ENCODE results near the gene DDX25.

DNA sequence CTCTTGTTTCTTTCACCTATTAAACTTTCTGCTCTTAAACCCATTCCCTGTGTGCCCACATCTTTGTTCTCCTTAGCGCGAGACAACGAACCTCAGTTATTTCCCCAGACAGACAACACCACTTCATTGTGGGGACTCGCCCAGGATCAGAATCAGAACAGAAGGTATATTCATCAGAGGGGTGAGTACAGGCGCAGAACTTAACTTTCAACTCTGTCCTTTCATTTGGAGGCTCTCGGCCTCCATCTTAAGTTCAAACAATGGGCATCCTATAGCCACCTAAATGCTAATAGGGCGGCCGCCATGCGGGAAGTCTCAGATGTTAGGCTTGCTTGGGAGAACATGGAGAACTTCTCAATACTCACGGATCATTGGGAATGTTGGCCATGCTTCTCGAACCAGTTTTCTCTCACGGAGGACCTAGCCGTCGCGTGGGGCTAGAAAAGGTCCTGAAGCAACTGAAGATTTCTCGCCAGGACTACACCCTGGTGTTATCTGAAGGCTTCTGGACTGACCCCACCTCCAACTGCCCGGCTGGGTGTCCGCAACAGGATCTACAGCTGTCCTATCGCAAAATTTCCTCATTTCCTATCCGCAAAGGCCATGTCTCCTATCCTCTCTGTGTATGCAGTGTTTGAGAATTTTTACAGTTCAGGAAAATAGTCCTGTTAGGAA is 30.3 kb upstream of the DDX25 start:
- TF ChIP-seq, protein P1, sequence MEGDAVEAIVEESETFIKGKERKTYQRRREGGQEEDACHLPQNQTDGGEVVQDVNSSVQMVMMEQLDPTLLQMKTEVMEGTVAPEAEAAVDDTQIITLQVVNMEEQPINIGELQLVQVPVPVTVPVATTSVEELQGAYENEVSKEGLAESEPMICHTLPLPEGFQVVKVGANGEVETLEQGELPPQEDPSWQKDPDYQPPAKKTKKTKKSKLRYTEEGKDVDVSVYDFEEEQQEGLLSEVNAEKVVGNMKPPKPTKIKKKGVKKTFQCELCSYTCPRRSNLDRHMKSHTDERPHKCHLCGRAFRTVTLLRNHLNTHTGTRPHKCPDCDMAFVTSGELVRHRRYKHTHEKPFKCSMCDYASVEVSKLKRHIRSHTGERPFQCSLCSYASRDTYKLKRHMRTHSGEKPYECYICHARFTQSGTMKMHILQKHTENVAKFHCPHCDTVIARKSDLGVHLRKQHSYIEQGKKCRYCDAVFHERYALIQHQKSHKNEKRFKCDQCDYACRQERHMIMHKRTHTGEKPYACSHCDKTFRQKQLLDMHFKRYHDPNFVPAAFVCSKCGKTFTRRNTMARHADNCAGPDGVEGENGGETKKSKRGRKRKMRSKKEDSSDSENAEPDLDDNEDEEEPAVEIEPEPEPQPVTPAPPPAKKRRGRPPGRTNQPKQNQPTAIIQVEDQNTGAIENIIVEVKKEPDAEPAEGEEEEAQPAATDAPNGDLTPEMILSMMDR (conservative IDR thresholded peaks at IDR 0.05) = no peak
- TF ChIP-seq ZFX (IDR thresholded peaks at IDR 0.05) = no peak
